ENCODE data around the gene FBXO38.

The FBXO38 gene

GRCh38 chr5:148425808-148426207 is 42.0 kb downstream of the FBXO38 start:
- peaks cover 66% of the 10 kb centered on the region for H3K36me3 Mint-ChIP-seq (ENCODE audit: low read depth)
- H3K9me3 Mint-ChIP-seq: no peaks in the 10 kb centered on the region
- H3K27ac Mint-ChIP-seq: no peak overlapping the region
- peaks cover 5% of the 10 kb centered on the region for H3K4me1 Mint-ChIP-seq (ENCODE audit: low read depth)
- H3K4me3 Mint-ChIP-seq: no peak overlapping the region
- DNase-seq (ENCODE audit: low spot score): no peak
- H3K27me3 Mint-ChIP-seq (ENCODE audit: low read depth): no peaks in the 10 kb centered on the region

GRCh38 chr5:148426514-148426913 is 42.8 kb downstream of the FBXO38 start:
- no peak for DNase-seq (ENCODE audit: low spot score)
- Mint-ChIP-seq H3K27ac (no peak overlapping the region), H3K36me3 (ENCODE audit: low read depth) (peaks cover 73% of the 10 kb centered on the region), H3K4me3 (no peak overlapping the region), H3K9me3 (no peaks in the 10 kb centered on the region), H3K4me1 (ENCODE audit: low read depth) (peaks cover 5% of the 10 kb centered on the region), H3K27me3 (ENCODE audit: low read depth) (no peaks in the 10 kb centered on the region)

GRCh38 chr5:148427370-148428042 is 43.7 kb downstream of the FBXO38 start:
- H3K36me3 Mint-ChIP-seq (ENCODE audit: low read depth): peaks cover 63% of the 10 kb centered on the region
- no peak for DNase-seq (ENCODE audit: low spot score)

GRCh38 chr5:148428848-148429247 is 45.1 kb downstream of the FBXO38 start:
- H3K27me3 Mint-ChIP-seq (ENCODE audit: low read depth): no peaks in the 10 kb centered on the region
- H3K4me3 Mint-ChIP-seq: no peak overlapping the region
- H3K9me3 Mint-ChIP-seq: no peaks in the 10 kb centered on the region
- peaks cover 63% of the 10 kb centered on the region for H3K36me3 Mint-ChIP-seq (ENCODE audit: low read depth)
- H3K4me1 Mint-ChIP-seq (ENCODE audit: low read depth): peaks cover 5% of the 10 kb centered on the region
- no peak for DNase-seq (ENCODE audit: low spot score)
- no peak overlapping the region for H3K27ac Mint-ChIP-seq

More at GRCh38 chr5:148427370-148428042, 43.7 kb downstream of the FBXO38 start:
- Mint-ChIP-seq H3K4me1 (ENCODE audit: low read depth) (peaks cover 5% of the 10 kb centered on the region), H3K9me3 (no peaks in the 10 kb centered on the region), H3K27ac (no peak overlapping the region), H3K27me3 (ENCODE audit: low read depth) (no peaks in the 10 kb centered on the region), H3K4me3 (no peak overlapping the region)

- Mint-ChIP-seq H3K27me3 (ENCODE audit: low read depth) (no peaks in the 10 kb centered on the region), H3K4me1 (ENCODE audit: low read depth) (peaks cover 7% of the 10 kb centered on the region), H3K9me3 (no peaks in the 10 kb centered on the region), H3K27ac (no peak overlapping the region), H3K36me3 (ENCODE audit: low read depth) (peaks cover 41% of the 10 kb centered on the region), H3K4me3 (no peak overlapping the region)
- DNase-seq (ENCODE audit: low spot score): no peak
Measured at GRCh38 chr5:148433826-148434225, 50.1 kb downstream of the FBXO38 start.

GRCh38 chr5:148436029-148436428 is 52.3 kb downstream of the FBXO38 start:
- H3K27me3 Mint-ChIP-seq (ENCODE audit: low read depth): no peaks in the 10 kb centered on the region
- H3K4me1 Mint-ChIP-seq (ENCODE audit: low read depth): peaks cover 4% of the 10 kb centered on the region
- H3K27ac Mint-ChIP-seq: no peak overlapping the region
- H3K36me3 Mint-ChIP-seq (ENCODE audit: low read depth): peaks cover 49% of the 10 kb centered on the region
- no peak for DNase-seq (ENCODE audit: low spot score)
- no peaks in the 10 kb centered on the region for H3K9me3 Mint-ChIP-seq
- H3K4me3 Mint-ChIP-seq: no peak overlapping the region

GRCh38 chr5:148437249-148437648 is 53.5 kb downstream of the FBXO38 start:
- Mint-ChIP-seq H3K36me3 (ENCODE audit: low read depth) (peaks cover 46% of the 10 kb centered on the region), H3K27me3 (ENCODE audit: low read depth) (no peaks in the 10 kb centered on the region), H3K27ac (no peak overlapping the region), H3K4me1 (ENCODE audit: low read depth) (peaks cover 4% of the 10 kb centered on the region), H3K4me3 (no peak overlapping the region), H3K9me3 (no peaks in the 10 kb centered on the region)
- DNase-seq (ENCODE audit: low spot score): no peak

GRCh38 chr5:148438933-148439332 is 55.2 kb downstream of the FBXO38 start:
- Mint-ChIP-seq H3K27ac (no peak overlapping the region), H3K4me3 (no peak overlapping the region), H3K27me3 (ENCODE audit: low read depth) (no peaks in the 10 kb centered on the region), H3K36me3 (ENCODE audit: low read depth) (peaks cover 39% of the 10 kb centered on the region), H3K9me3 (no peaks in the 10 kb centered on the region), H3K4me1 (ENCODE audit: low read depth) (peaks cover 4% of the 10 kb centered on the region)
- no peak for DNase-seq (ENCODE audit: low spot score)

- no peak overlapping the region for H3K27ac Mint-ChIP-seq
- no peaks in the 10 kb centered on the region for H3K9me3 Mint-ChIP-seq
- H3K36me3 Mint-ChIP-seq (ENCODE audit: low read depth): peaks cover 31% of the 10 kb centered on the region
- no peaks in the 10 kb centered on the region for H3K4me1 Mint-ChIP-seq (ENCODE audit: low read depth)
- no peak overlapping the region for H3K4me3 Mint-ChIP-seq
- no peak for DNase-seq (ENCODE audit: low spot score)
- H3K27me3 Mint-ChIP-seq (ENCODE audit: low read depth): no peaks in the 10 kb centered on the region
Measured at GRCh38 chr5:148443241-148443640, 59.5 kb downstream of the FBXO38 start.

GRCh38 chr5:148443998-148444397 is 60.2 kb downstream of the FBXO38 start:
- DNase-seq (ENCODE audit: low spot score): peak; percentile 20
- no peaks in the 10 kb centered on the region for H3K9me3 Mint-ChIP-seq
- H3K27ac Mint-ChIP-seq: no peak overlapping the region
- H3K36me3 Mint-ChIP-seq (ENCODE audit: low read depth): peaks cover 27% of the 10 kb centered on the region
- H3K4me1 Mint-ChIP-seq (ENCODE audit: low read depth): no peaks in the 10 kb centered on the region
- H3K4me3 Mint-ChIP-seq: no peak overlapping the region
- peaks cover 2% of the 10 kb centered on the region for H3K27me3 Mint-ChIP-seq (ENCODE audit: low read depth)

GRCh38 chr5:148445578-148445977 is 61.8 kb downstream of the FBXO38 start:
- H3K4me1 Mint-ChIP-seq (ENCODE audit: low read depth): no peaks in the 10 kb centered on the region
- peaks cover 2% of the 10 kb centered on the region for H3K27me3 Mint-ChIP-seq (ENCODE audit: low read depth)
- no peaks in the 10 kb centered on the region for H3K9me3 Mint-ChIP-seq
- no peak overlapping the region for H3K27ac Mint-ChIP-seq
- H3K36me3 Mint-ChIP-seq (ENCODE audit: low read depth): peaks cover 16% of the 10 kb centered on the region
- no peak overlapping the region for H3K4me3 Mint-ChIP-seq
- DNase-seq (ENCODE audit: low spot score): no peak

- Mint-ChIP-seq H3K4me3 (no peak overlapping the region), H3K36me3 (ENCODE audit: low read depth) (peaks cover 10% of the 10 kb centered on the region), H3K4me1 (ENCODE audit: low read depth) (no peaks in the 10 kb centered on the region), H3K27ac (no peak overlapping the region), H3K9me3 (no peaks in the 10 kb centered on the region), H3K27me3 (ENCODE audit: low read depth) (peaks cover 2% of the 10 kb centered on the region)
- no peak for DNase-seq (ENCODE audit: low spot score)
Measured at GRCh38 chr5:148446611-148447010, 62.9 kb downstream of the FBXO38 start.

GRCh38 chr5:148452499-148453193 is 68.9 kb downstream of the FBXO38 start:
- DNase-seq (ENCODE audit: low spot score): no peak
- Mint-ChIP-seq H3K27me3 (ENCODE audit: low read depth) (peaks cover 2% of the 10 kb centered on the region), H3K27ac (no peak overlapping the region)

GRCh38 chr5:148454576-148454975 is 70.8 kb downstream of the FBXO38 start:
- H3K9me3 Mint-ChIP-seq: no peaks in the 10 kb centered on the region
- H3K36me3 Mint-ChIP-seq (ENCODE audit: low read depth): no peaks in the 10 kb centered on the region
- H3K4me3 Mint-ChIP-seq: no peak overlapping the region
- H3K27ac Mint-ChIP-seq: no peak overlapping the region
- H3K4me1 Mint-ChIP-seq (ENCODE audit: low read depth): no peaks in the 10 kb centered on the region
- DNase-seq (ENCODE audit: low spot score): no peak
- peaks cover 13% of the 10 kb centered on the region for H3K27me3 Mint-ChIP-seq (ENCODE audit: low read depth)

More at GRCh38 chr5:148452499-148453193, 68.9 kb downstream of the FBXO38 start:
- Mint-ChIP-seq H3K4me3 (no peak overlapping the region), H3K9me3 (no peaks in the 10 kb centered on the region), H3K4me1 (ENCODE audit: low read depth) (no peaks in the 10 kb centered on the region), H3K36me3 (ENCODE audit: low read depth) (no peaks in the 10 kb centered on the region)

Data from T-helper 2 cell treated with Interferon-gamma antibody and Interleukin-4, amounts not matched to agents 5 μg/mL and 100 μg/mL, for 36 hours (primary cell).